Mammary epithelial cell (primary cell): ENCODE data around the gene KCNQ2.

ENCODE experiments used
- CTCF ChIP-seq, 2 donors: IDR thresholded peaks in 1 of 2; conservative IDR thresholded peaks in 1 of 2; 2 replicates each; pipeline ENCODE4 v1.5.1; 2011 to 2012; ENCODE audit warnings: inconsistent platforms in 2 of 2, low read length in 2 of 2, mild to moderate bottlenecking in 2 of 2, control low read depth in 1 of 2, low read depth in 1 of 2; ENCODE audit not compliant: insufficient read depth in 1 of 2; ENCODE audit errors: extremely low read depth in 1 of 2
- EZH2 ChIP-seq: IDR thresholded peaks from 2 replicates; pipeline ENCODE4 v1.6.1; 2012; ENCODE audit warnings: low read length, inconsistent platforms, borderline replicate concordance

GRCh38 chr20:63494420-63495166 lies 22.1 kb upstream of the KCNQ2 start:
- TF ChIP-seq CTCF (conservative IDR thresholded peaks at IDR 0.05 in 1 of 2, IDR thresholded peaks at IDR 0.05 in 1 of 2; ENCODE audit: extremely low read depth in 1 of 2, insufficient read depth in 1 of 2, low read depth in 1 of 2, low read length in 2 of 2) (no peak), EZH2 (no peak)
